GM23338 (cell line): Measurements from ENCODE around the gene MSH4. TPM values are rescaled to one million over a fixed set of nuclear protein-coding genes. Genes with fewer than 3 reads are reported as not detected.

Source experiments
- ATAC-seq: fragments of 200-7000 bp; cut with Tn5 transposase; 3 replicates; pipeline ENCODE4 v1.9.1; 2020
- DNase-seq: peaks from one replicate; pipeline ENCODE4 v3.0.0-alpha.2; 2015; ENCODE audit warnings: low spot score
- H2AFZ ChIP-seq: fragments of 200-600 bp; sonication (generic); 2 replicates; pipeline ENCODE4 v1.8.0; 2016; ENCODE audit warnings: antibody characterized with exemption, mild to moderate bottlenecking, moderate library complexity
- H3F3A ChIP-seq: fragments of 200-600 bp; sonication (generic); replicated peaks from 2 replicates; pipeline ENCODE4 v1.8.0; 2017; ENCODE audit warnings: antibody characterized with exemption, mixed run types, low read depth
- H3K27ac ChIP-seq: fragments of 200-600 bp; sonication (generic); 2 replicates; pipeline ENCODE4 v1.6.1; 2016; ENCODE audit warnings: low read depth
- H3K27me3 ChIP-seq: fragments of 200-600 bp; sonication (generic); 2 replicates; pipeline ENCODE4 v1.8.0; 2016; ENCODE audit warnings: mild to moderate bottlenecking, mixed run types, moderate library complexity; ENCODE audit not compliant: insufficient read depth
- H3K36me3 ChIP-seq: fragments of 200-600 bp; sonication (generic); 2 replicates; pipeline ENCODE4 v1.8.0; 2016; ENCODE audit warnings: mild to moderate bottlenecking; ENCODE audit not compliant: insufficient read depth
- H3K4me1 ChIP-seq: fragments of 200-600 bp; sonication (generic); 2 replicates; pipeline ENCODE4 v1.8.0; 2016; ENCODE audit warnings: mild to moderate bottlenecking, moderate library complexity; ENCODE audit not compliant: insufficient read depth
- H3K4me2 ChIP-seq: fragments of 200-600 bp; sonication (generic); 2 replicates; pipeline ENCODE4 v1.7.1; 2017; ENCODE audit warnings: mixed run types
- H3K4me3 ChIP-seq: fragments of 200-600 bp; sonication (generic); 2 replicates; pipeline ENCODE4 v1.6.1; 2016; ENCODE audit warnings: mixed run types
- H3K79me2 ChIP-seq: fragments of 200-600 bp; sonication (generic); replicated peaks from 2 replicates; pipeline ENCODE4 v1.8.0; 2017; ENCODE audit warnings: mild to moderate bottlenecking; ENCODE audit not compliant: insufficient read depth
- H3K9me2 ChIP-seq: fragments of 200-600 bp; sonication (generic); 2 replicates; pipeline ENCODE4 v1.8.0; 2017; ENCODE audit not compliant: insufficient read depth
- H4K20me1 ChIP-seq: fragments of 200-600 bp; sonication (generic); replicated peaks from 2 replicates; pipeline ENCODE4 v1.8.0; 2017; ENCODE audit warnings: mild to moderate bottlenecking; ENCODE audit not compliant: insufficient read depth
- H3K27ac Mint-ChIP-seq: 2 replicates; pipeline ENCODE4 v1.8.0; 2020; ENCODE audit warnings: inconsistent platforms, mild to moderate bottlenecking, moderate library complexity, mixed read lengths
- H3K27me3 Mint-ChIP-seq: 3 replicates; pipeline ENCODE4 v1.8.0; 2022; ENCODE audit warnings: low read depth, mild to moderate bottlenecking, moderate library complexity, mixed read lengths, inconsistent platforms; ENCODE audit not compliant: insufficient read depth, poor library complexity
- H3K36me3 Mint-ChIP-seq: 3 replicates; pipeline ENCODE4 v1.8.0; 2021; ENCODE audit warnings: low read depth, mild to moderate bottlenecking, inconsistent platforms, moderate library complexity, mixed read lengths
- H3K4me1 Mint-ChIP-seq: 3 replicates; pipeline ENCODE4 v1.8.0; 2020; ENCODE audit warnings: mild to moderate bottlenecking, inconsistent platforms, mixed read lengths
- H3K4me3 Mint-ChIP-seq: 3 replicates; pipeline ENCODE4 v1.8.0; 2021; ENCODE audit warnings: moderate library complexity, mild to moderate bottlenecking, inconsistent platforms, mixed read lengths
- H3K9me3 Mint-ChIP-seq: 3 replicates; pipeline ENCODE4 v1.8.0; 2020; ENCODE audit warnings: moderate library complexity, mild to moderate bottlenecking, inconsistent platforms, mixed read lengths
- CREB1 ChIP-seq: fragments of 250-450 bp; sonication (Bioruptor Pico); IDR thresholded peaks from 2 replicates; pipeline ENCODE4 v1.5.0; 2020; ENCODE audit warnings: low read depth, mild to moderate bottlenecking, moderate library complexity
- EZH2 ChIP-seq: fragments of 200-600 bp; sonication (generic); IDR thresholded peaks from one replicate; pipeline ENCODE4 v1.8.0; 2017; ENCODE audit warnings: antibody characterized with exemption, mild to moderate bottlenecking, low read depth; ENCODE audit not compliant: unreplicated experiment
- EZH2phosphoT487 ChIP-seq: fragments of 200-600 bp; sonication (generic); IDR thresholded peaks from one replicate; pipeline ENCODE4 v1.8.1; 2018; ENCODE audit warnings: antibody characterized with exemption; ENCODE audit not compliant: unreplicated experiment
- JUNB ChIP-seq: IDR thresholded peaks from one replicate; pipeline ENCODE4 v1.6.1; 2016; ENCODE audit warnings: antibody characterized with exemption; ENCODE audit not compliant: unreplicated experiment
- NANOG ChIP-seq: IDR thresholded peaks from 2 replicates; pipeline ENCODE4 v1.6.1; 2016; ENCODE audit warnings: antibody characterized with exemption, borderline replicate concordance
- POLR2AphosphoS5 ChIP-seq: IDR thresholded peaks from 2 replicates; pipeline ENCODE4 v1.6.1; 2016; ENCODE audit warnings: antibody characterized with exemption, low read depth
- REST ChIP-seq: IDR thresholded peaks from one replicate; pipeline ENCODE4 v1.6.1; 2018; ENCODE audit warnings: antibody characterized with exemption; ENCODE audit not compliant: unreplicated experiment
- STAT1 ChIP-seq: IDR thresholded peaks from one replicate; pipeline ENCODE4 v1.6.1; 2016; ENCODE audit warnings: antibody characterized with exemption; ENCODE audit not compliant: unreplicated experiment
- ZNF114 ChIP-seq: fragments of 250-450 bp; sonication (Bioruptor Pico); IDR thresholded peaks from 2 replicates; pipeline ENCODE4 v1.5.0; 2020; ENCODE audit warnings: mild to moderate bottlenecking, moderate library complexity
- ZNF331 ChIP-seq: fragments of 250-450 bp; sonication (Bioruptor Pico); IDR thresholded peaks from 2 replicates; pipeline ENCODE4 v1.5.0; 2020; ENCODE audit warnings: low read depth, mild to moderate bottlenecking, moderate library complexity
- ZNF462 ChIP-seq: fragments of 250-450 bp; sonication (Bioruptor Pico); IDR thresholded peaks from 2 replicates; pipeline ENCODE4 v1.5.0; 2020; ENCODE audit warnings: mild to moderate bottlenecking, moderate library complexity
- polyA plus RNA-seq: library from polyadenylated mRNA; unstranded; fragments of >200 nt; fragmentation: Nextera tagmentation; extraction: Ambion mirVana; gene quantifications from 2 replicates; pipeline ENCODE4 v1.2.1, GENCODE V29; 2016
- total RNA-seq: library from RNA; depleted of rRNA; stranded (reverse); fragments of >200 nt; shearing (Covaris generic); gene quantifications from 2 replicates; pipeline ENCODE4 v1.2.3, GENCODE V29; 2014
- TF ChIP-seq, protein P1 (sequence below): IDR thresholded peaks from 2 replicates; pipeline ENCODE4 v1.6.1; 2016; ENCODE audit warnings: antibody characterized with exemption
- TF ChIP-seq, protein P2 (sequence below), 2 experiments: fragments of 200-600 bp in 1 of 2; sonication (generic) in 1 of 2; conservative IDR thresholded peaks; 2 replicates each; pipeline versions ENCODE4 v1.5.1 to v1.6.1; 2016 to 2017; ENCODE audit warnings: antibody characterized with exemption in 2 of 2, low read depth in 2 of 2, mild to moderate bottlenecking in 2 of 2, moderate library complexity in 1 of 2

Gene MSH4
- total and polyA plus RNA-seq, 2 experiments from 2014 or later = 0.10 to 0.24 TPM

DNA sequence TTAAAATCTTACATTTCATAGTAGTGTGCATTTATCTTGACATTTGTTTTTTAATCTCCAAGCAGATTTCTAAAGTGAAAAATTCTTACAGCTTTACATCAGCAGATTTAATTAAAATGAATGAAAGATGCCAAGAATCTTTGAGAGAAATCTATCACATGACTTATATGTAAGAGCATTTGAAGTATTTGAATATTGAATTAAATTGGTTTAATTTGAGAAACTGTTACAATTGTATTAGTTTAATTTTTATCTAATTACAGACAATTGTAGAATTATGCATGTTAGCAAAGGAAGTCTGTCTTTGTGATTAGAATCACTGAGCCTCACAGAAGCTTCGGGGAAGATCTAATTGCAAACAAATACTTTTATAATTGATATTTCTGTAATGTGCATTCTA lies 83.3 kb downstream of the MSH4 start:
- no peak for TF ChIP-seq JUNB
- no peak for TF ChIP-seq ZNF331 (CRISPR knock-in tag)
- TF ChIP-seq, protein P1, sequence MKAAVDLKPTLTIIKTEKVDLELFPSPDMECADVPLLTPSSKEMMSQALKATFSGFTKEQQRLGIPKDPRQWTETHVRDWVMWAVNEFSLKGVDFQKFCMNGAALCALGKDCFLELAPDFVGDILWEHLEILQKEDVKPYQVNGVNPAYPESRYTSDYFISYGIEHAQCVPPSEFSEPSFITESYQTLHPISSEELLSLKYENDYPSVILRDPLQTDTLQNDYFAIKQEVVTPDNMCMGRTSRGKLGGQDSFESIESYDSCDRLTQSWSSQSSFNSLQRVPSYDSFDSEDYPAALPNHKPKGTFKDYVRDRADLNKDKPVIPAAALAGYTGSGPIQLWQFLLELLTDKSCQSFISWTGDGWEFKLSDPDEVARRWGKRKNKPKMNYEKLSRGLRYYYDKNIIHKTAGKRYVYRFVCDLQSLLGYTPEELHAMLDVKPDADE = no peak
- no peak for TF ChIP-seq CREB1 (CRISPR knock-in tag)
- no peak for TF ChIP-seq ZNF114 (CRISPR knock-in tag)
- TF ChIP-seq STAT1 = no peak
- no peak for TF ChIP-seq POLR2AphosphoS5
- no peak for TF ChIP-seq NANOG
- TF ChIP-seq ZNF462 = no peak
- TF ChIP-seq EZH2 = no peak
- TF ChIP-seq, protein P2, sequence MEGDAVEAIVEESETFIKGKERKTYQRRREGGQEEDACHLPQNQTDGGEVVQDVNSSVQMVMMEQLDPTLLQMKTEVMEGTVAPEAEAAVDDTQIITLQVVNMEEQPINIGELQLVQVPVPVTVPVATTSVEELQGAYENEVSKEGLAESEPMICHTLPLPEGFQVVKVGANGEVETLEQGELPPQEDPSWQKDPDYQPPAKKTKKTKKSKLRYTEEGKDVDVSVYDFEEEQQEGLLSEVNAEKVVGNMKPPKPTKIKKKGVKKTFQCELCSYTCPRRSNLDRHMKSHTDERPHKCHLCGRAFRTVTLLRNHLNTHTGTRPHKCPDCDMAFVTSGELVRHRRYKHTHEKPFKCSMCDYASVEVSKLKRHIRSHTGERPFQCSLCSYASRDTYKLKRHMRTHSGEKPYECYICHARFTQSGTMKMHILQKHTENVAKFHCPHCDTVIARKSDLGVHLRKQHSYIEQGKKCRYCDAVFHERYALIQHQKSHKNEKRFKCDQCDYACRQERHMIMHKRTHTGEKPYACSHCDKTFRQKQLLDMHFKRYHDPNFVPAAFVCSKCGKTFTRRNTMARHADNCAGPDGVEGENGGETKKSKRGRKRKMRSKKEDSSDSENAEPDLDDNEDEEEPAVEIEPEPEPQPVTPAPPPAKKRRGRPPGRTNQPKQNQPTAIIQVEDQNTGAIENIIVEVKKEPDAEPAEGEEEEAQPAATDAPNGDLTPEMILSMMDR (conservative IDR thresholded peaks at IDR 0.05; ENCODE audit: low read depth in 2 of 2) = no peak
- no peak for TF ChIP-seq REST
- TF ChIP-seq EZH2phosphoT487 = no peak
- no peak overlapping the region for H3K27ac ChIP-seq
- H3K36me3 ChIP-seq = no peaks in the 10 kb centered on the region
- no peaks in the 10 kb centered on the region for H3K9me2 ChIP-seq
- H3K27me3 Mint-ChIP-seq = peaks cover 2% of the 10 kb centered on the region
- ATAC-seq (no peak), DNase-seq (no peak)
- no peak overlapping the region for H3K4me3 Mint-ChIP-seq
- no peaks in the 10 kb centered on the region for H3K79me2 ChIP-seq
- no peaks in the 10 kb centered on the region for H4K20me1 ChIP-seq
- H3F3A ChIP-seq = no peaks in the 10 kb centered on the region
- no peak overlapping the region for H3K4me2 ChIP-seq
- H2AFZ ChIP-seq = no peak overlapping the region
- H3K4me3 ChIP-seq = no peak overlapping the region
- no peak overlapping the region for H3K27ac Mint-ChIP-seq
- H3K27me3 ChIP-seq = no peaks in the 10 kb centered on the region
- no peaks in the 10 kb centered on the region for H3K36me3 Mint-ChIP-seq
- H3K4me1 ChIP-seq = no peaks in the 10 kb centered on the region
- H3K9me3 Mint-ChIP-seq = no peaks in the 10 kb centered on the region
- no peaks in the 10 kb centered on the region for H3K4me1 Mint-ChIP-seq
